Measurements from ENCODE around the gene NME9.

The NME9 gene

DNA sequence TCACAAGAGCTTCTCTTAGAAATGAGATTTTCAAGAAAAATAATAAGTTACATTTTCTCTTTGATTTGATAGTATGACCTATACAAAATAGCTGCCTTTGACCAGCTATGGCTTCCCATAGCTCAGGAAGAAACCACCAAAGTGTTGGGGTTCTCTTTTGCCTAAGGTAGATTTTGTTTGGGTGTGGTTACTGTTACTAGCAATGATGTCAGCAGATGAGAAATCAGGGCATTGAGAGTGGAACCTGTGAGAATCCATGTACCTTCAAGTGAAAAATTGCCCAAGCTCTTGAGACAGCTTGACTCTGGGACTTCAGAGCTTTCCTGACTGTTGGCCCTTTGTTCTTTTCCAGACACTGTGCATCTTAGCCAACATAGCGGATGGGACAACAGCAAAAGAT lies 45.6 kb downstream of the NME9 start:
- TF ChIP-seq, protein P1, sequence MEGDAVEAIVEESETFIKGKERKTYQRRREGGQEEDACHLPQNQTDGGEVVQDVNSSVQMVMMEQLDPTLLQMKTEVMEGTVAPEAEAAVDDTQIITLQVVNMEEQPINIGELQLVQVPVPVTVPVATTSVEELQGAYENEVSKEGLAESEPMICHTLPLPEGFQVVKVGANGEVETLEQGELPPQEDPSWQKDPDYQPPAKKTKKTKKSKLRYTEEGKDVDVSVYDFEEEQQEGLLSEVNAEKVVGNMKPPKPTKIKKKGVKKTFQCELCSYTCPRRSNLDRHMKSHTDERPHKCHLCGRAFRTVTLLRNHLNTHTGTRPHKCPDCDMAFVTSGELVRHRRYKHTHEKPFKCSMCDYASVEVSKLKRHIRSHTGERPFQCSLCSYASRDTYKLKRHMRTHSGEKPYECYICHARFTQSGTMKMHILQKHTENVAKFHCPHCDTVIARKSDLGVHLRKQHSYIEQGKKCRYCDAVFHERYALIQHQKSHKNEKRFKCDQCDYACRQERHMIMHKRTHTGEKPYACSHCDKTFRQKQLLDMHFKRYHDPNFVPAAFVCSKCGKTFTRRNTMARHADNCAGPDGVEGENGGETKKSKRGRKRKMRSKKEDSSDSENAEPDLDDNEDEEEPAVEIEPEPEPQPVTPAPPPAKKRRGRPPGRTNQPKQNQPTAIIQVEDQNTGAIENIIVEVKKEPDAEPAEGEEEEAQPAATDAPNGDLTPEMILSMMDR (IDR thresholded peaks at IDR 0.05; ENCODE audit: insufficient read depth, missing control alignments), result no peak
- FAIRE-seq, result no peak

GRCh38 chr3:138282836-138283235 lies 46.8 kb downstream of the NME9 start:
- TF ChIP-seq, protein P1 (IDR thresholded peaks at IDR 0.05; ENCODE audit: insufficient read depth, missing control alignments), result no peak
- FAIRE-seq (no peak), DNase-seq (ENCODE audit: insufficient read length, low spot score) (no peak)

More for the DNA sequence above, 45.6 kb downstream of the NME9 start:
- DNase-seq (ENCODE audit: insufficient read length, low spot score), result no peak

- no peak for FAIRE-seq
- DNase-seq (ENCODE audit: insufficient read length, low spot score), result no peak
- TF ChIP-seq, protein P1 (IDR thresholded peaks at IDR 0.05; ENCODE audit: insufficient read depth, missing control alignments), result no peak
Observed at GRCh38 chr3:138281561-138281960, 48.1 kb downstream of the NME9 start.

- FAIRE-seq (no peak), DNase-seq (ENCODE audit: insufficient read length, low spot score) (no peak)
- TF ChIP-seq, protein P1 (IDR thresholded peaks at IDR 0.05; ENCODE audit: insufficient read depth, missing control alignments), result no peak
Observed at GRCh38 chr3:138271189-138271794, 58.4 kb downstream of the NME9 start.

- TF ChIP-seq, protein P1 (IDR thresholded peaks at IDR 0.05; ENCODE audit: insufficient read depth, missing control alignments), result peak; percentile 26
- FAIRE-seq (no peak), DNase-seq (ENCODE audit: insufficient read length, low spot score) (no peak)
Observed at GRCh38 chr3:138270245-138270644, 59.4 kb downstream of the NME9 start.

GRCh38 chr3:138267083-138267482 lies 62.6 kb downstream of the NME9 start:
- TF ChIP-seq, protein P1 (IDR thresholded peaks at IDR 0.05; ENCODE audit: insufficient read depth, missing control alignments), result no peak
- DNase-seq (ENCODE audit: insufficient read length, low spot score) (no peak), FAIRE-seq (no peak)

DNA sequence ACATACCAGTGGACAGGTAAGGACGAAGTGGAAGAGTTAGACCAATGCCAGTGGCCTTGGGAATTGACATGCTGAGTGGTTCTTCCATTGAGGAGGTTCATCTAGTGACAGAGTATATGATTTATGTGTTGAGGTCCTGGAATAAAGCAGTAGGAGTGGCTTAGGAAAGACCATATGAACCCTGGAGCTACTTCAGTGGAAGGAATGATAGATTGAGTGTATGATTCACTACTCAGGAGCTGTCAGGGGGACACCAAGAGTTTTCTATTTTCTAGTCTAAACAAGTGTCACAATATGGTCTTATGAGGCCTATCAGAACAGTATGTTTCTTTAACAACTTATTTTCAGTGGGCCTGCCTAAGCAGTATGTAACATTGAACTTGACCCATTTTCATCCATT lies 63.9 kb downstream of the NME9 start:
- DNase-seq (ENCODE audit: insufficient read length, low spot score), result no peak
- FAIRE-seq, result no peak
- TF ChIP-seq, protein P1 (IDR thresholded peaks at IDR 0.05; ENCODE audit: insufficient read depth, missing control alignments), result no peak
